ENCODE results near the gene NBL1.

NBL1 gene

GRCh38 chr1:19605967-19606366 is 38.1 kb upstream of the NBL1 start:
- TF ChIP-seq WT1 (tag by site-specific recombination; IDR thresholded peaks at IDR 0.05) = no peak
- TF ChIP-seq ZNF132 (tag by site-specific recombination; IDR thresholded peaks at IDR 0.05; ENCODE audit: borderline replicate concordance) = no peak
- TF ChIP-seq ZNF10 (tag by site-specific recombination; IDR thresholded peaks at IDR 0.05) = no peak
- no peak for TF ChIP-seq PRDM10 (tag by site-specific recombination; IDR thresholded peaks at IDR 0.05)
- TF ChIP-seq ZNF24 (tag by site-specific recombination; IDR thresholded peaks at IDR 0.05) = no peak
- no peak for TF ChIP-seq ZNF626 (tag by site-specific recombination; IDR thresholded peaks at IDR 0.05)
- TF ChIP-seq ZNF596 (tag by site-specific recombination; IDR thresholded peaks at IDR 0.05) = no peak
- no peak for TF ChIP-seq ZNF426 (tag by site-specific recombination; IDR thresholded peaks at IDR 0.05)
- no peak for TF ChIP-seq ZNF146 (tag by site-specific recombination; IDR thresholded peaks at IDR 0.05)
- no peak for TF ChIP-seq GLIS2 (tag by site-specific recombination; IDR thresholded peaks at IDR 0.05)
- TF ChIP-seq ZNF175 (tag by site-specific recombination; IDR thresholded peaks at IDR 0.05) = no peak
- no peak for TF ChIP-seq ZNF76 (tag by site-specific recombination; IDR thresholded peaks at IDR 0.05; ENCODE audit: borderline replicate concordance, low read depth)
- TF ChIP-seq, protein P1, sequence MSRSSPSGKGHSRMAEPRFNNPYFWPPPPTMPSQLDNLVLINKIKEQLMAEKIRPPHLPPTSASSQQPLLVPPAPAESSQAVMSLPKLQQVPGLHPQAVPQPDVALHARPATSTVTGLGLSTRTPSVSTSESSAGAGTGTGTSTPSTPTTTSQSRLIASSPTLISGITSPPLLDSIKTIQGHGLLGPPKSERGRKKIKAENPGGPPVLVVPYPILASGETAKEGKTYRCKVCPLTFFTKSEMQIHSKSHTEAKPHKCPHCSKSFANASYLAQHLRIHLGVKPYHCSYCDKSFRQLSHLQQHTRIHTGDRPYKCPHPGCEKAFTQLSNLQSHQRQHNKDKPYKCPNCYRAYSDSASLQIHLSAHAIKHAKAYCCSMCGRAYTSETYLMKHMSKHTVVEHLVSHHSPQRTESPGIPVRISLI (tag by site-specific recombination; IDR thresholded peaks at IDR 0.05) = no peak
- TF ChIP-seq ZNF660 (tag by site-specific recombination; IDR thresholded peaks at IDR 0.05) = no peak
- TF ChIP-seq ZFP41 (tag by site-specific recombination; IDR thresholded peaks at IDR 0.05; ENCODE audit: borderline replicate concordance) = no peak
- Histone ChIP-seq H3K36me3 (ENCODE audit: control insufficient read depth in 2 of 2, insufficient read depth in 1 of 2, low read length in 2 of 2) (peaks cover 0 to 14% of the 10 kb centered on the region in 2 experiments; a peak in 2 of 3 replicates), H3K4me1 (ENCODE audit: control insufficient read depth, insufficient read depth, low read length) (0 out of 2 replicates have a peak, but pooled peaks cover 2% of the 10 kb centered on the region), H3K27ac (ENCODE audit: extremely low read depth, low read depth, low read length) (no peak overlapping the region), H3K4me3 (ENCODE audit: low read depth, low read length) (no peak overlapping the region), H3K9me3 (ENCODE audit: control insufficient read depth, insufficient read depth, low read depth, low read length) (no peaks in the 10 kb centered on the region)
- CTCF ChIA-PET = interaction anchor here (0.6 to 1.5 kb wide), 2 partner anchors 8 to 241 kb away, joined by 4 read pairs; no protein-coding TSS in a partner anchor
- POLR2A ChIA-PET = interaction anchor here (2.0 kb wide), 1 partner anchor 9 kb away, joined by 11 read pairs; a partner anchor contains a TSS

DNA sequence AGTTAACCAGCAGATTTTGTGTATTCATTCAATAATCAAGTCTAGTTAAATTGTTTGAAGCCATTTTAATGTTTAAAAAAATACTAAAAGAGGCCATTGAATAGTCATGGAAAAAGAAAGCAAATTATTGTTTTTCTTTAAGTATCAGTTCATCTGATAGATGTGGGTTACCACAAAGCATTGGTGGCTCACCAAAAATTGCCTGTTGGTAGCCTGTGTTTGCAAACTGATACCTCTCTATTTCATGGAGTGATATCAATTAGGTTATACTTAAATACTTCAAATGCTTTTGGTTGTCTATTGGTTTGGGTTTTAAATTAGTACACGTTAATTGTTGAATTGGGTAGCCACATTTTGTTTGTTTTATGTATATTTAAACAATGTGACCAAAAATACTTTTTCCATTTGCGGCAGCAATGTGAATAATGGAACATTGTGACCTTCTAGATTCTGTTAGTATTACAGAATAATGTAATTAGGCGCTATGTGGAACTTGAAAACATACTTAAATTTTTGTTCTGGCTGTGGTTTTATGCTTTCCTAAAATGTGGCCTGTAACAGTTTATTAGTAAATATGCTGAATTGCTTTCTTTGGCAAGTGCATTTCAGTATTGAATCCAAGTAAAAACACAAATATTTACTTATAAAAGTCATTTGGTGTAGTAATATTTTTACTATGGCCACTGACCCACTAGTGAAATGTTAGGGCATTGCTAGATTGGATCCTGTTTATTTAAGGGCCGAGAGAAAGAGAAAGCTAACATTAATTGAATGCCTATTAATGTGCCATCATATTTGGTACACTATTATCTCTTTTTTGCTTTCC is 37.1 kb upstream of the NBL1 start:
- Histone ChIP-seq H3K4me3 (ENCODE audit: low read depth, low read length) (no peak overlapping the region), H3K27ac (ENCODE audit: extremely low read depth, low read depth, low read length) (no peak overlapping the region), H3K4me1 (ENCODE audit: control insufficient read depth, insufficient read depth, low read length) (0 out of 2 replicates have a peak, but pooled peaks cover 2% of the 10 kb centered on the region), H3K36me3 (ENCODE audit: control insufficient read depth in 2 of 2, insufficient read depth in 1 of 2, low read length in 2 of 2) (peaks cover 0 to 6% of the 10 kb centered on the region in 2 experiments; a peak in 2 of 3 replicates), H3K9me3 (ENCODE audit: control insufficient read depth, insufficient read depth, low read depth, low read length) (no peaks in the 10 kb centered on the region)
- ChIA-PET CTCF (interaction anchor here (0.6 kb wide), 2 partner anchors 40 to 340 kb away, joined by 3 to 5 read pairs; no protein-coding TSS in a partner anchor), POLR2A (no interaction called here)
- no peak for TF ChIP-seq ZNF791 (tag by site-specific recombination; IDR thresholded peaks at IDR 0.05)
- no peak for TF ChIP-seq ZNF654 (tag by site-specific recombination; IDR thresholded peaks at IDR 0.05; ENCODE audit: low read depth)

Measured in HEK293 (cell line).